Left forelimb (tissue), 1 donor: ENCODE results near the gene RBM39.
"Not testable (repeated sequence)": the region's sequence is repeated elsewhere in the genome, so short reads cannot be mapped to it uniquely, and the experiment has no call there.

Source experiments
- DNase-seq: peaks from one replicate; pipeline ENCODE4 v3.0.0-alpha.2; 2018; ENCODE audit warnings: low spot score

RBM39 gene

DNA sequence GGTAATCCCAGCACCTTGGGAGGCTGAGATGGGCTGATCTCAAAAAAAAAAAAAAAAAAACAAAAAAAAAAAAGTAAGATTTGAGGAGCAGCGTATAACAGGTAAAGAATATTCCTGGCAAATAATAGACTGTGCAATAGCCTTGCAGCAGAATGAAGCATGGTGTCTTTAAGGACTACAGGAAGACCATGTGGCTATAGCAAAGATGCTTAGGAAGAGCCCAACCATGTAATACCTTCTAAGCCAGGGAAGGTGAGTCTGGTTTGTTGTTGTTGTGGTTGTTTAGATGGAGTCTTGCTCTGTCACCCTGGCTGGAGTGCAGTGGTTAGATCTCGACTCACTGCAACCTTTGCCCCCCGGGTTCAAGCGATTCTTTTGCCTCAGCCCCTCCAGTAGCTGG, 14.3 kb upstream of the RBM39 start:
- DNase-seq = no peak

- DNase-seq = no peak
Measured at GRCh38 chr20:35750611-35751010, 8.6 kb upstream of the RBM39 start.

DNA sequence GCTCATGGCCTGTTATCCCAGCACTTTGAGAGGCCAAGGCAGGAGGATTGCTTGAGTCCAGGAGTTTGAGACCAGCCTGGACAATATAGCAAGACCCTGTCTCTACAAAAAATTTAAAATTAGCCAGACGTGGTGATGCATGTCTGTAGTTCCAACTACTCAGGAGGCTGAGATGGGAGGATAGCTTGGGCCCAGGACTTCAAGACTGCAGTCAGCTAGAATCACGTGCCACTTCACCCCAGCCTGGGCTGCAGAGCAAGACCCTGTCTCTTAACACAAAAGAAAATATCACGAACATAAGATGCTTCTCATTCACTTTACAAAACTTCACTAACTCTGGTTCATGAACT, 2.4 kb upstream of the RBM39 start:
- DNase-seq = not testable (repeated sequence)

DNA sequence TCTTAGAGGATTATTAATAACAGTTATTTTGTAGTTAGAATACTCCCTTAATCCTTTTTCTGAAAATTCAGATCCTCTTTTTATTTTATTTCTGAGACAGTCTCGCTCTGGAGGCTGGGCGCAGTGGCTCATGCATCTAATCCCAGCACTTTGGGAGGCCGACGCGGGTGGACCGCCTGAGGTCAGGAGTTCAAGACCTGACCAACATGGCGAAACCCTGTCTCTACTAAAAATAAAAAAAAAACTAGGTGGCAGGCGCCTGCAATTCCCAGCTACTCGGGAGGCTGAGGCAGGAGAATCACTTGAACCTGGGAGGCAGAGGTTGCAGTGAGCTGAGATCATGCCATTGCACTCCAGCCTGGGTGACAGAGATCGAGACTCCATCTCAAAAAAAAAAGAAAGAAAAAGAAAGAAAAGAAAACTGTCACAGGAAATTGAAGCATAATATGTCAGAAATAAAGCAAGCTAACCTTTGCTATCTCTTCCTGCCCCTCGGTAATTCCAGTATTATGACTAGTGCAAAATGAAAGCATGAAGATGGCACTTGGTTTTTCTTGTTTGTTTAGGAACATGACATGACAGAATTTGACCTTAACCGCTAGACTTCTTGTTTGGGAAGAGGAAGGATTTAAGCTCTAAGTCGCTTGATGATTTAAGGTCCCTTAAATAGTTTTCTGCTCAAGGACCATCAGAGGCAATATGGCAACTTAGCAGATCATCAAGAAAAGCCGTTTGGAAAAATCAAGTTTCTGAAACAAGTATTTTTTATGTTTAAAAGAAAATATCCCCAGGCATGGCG, 1.8 kb upstream of the RBM39 start:
- no peak for DNase-seq

DNA sequence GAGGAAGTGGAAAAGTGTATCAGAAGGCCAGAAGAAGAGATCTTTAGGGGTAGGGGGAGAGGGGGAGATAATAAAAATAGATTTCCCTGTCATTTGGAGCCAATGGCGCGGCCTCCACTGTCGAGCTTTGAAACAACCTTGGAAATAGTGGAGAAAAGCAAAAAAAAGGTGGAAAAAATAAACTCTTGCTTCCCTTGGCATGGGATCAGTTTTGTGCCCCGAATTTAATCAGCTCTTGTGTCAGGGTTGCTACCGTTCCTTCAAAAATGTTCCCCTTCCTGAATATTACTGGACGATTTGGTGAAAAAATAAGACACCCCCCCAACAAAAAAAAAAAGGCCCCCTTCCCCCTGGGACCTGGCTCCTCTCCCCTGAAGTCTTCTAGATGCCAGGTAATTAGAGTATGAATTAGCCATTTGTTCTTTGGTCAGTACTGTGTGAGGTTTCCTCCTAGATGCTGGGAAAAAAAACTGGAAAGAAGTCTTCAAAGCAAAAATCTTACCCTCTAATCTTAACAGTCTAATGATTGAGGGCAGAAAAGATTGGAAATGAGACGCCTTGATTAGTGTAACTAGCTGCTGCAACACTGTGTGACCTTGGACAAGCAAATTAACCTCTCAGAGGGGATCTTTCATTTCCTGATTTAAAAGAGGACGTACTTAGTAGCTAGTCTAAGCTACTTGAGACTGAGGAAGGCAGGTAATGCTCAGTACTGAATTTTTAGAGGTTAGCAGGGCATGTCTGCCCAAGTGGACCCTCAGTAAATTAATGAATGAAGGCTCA, 872 bp upstream of the RBM39 start:
- DNase-seq = no peak

DNA sequence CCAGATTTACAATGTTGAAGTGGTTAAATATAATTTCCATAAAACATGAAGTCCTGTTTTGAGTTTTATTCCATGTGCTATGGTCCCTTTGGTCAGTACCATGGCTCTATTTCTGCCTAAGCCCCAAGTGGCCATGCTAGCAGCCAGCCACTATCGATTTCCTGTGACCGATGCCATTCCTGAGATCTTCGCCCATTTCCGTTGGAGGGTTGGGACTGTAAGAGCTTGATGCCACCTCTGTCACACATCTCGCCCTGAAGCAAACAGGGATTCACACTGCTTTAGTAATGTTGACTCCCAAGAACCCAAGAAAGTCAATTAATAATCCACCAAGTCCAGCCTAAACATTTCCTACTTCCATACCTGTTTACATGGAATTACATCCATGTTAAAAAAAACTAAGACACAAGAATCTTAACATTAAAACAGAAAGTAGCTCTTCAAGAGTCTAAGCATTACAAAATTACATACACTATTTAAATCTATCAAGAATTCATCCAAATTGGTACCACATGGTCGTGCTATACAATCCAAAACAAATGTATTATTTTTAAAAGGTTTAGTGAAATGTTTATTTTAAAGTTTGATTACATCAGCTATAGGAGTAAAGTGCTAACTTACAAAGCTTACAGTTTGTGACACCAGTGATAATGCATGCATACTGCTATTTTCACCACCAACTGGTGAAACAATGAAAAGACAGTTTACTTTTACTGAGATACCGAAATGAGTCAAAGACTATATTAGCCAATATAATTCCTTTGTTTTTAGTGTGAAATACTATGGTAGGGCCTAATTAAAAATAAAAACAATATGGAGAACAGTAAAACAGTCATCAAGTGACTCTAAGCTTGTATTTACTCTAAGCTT, 2.5 kb downstream of the RBM39 start:
- DNase-seq = no peak

- DNase-seq = no peak
Measured at GRCh38 chr20:35738410-35739179, 3.5 kb downstream of the RBM39 start.

- no peak for DNase-seq
Measured at GRCh38 chr20:35737865-35738333, 4.2 kb downstream of the RBM39 start.

GRCh38 chr20:35735826-35736470, 6.1 kb downstream of the RBM39 start:
- no peak for DNase-seq

DNA sequence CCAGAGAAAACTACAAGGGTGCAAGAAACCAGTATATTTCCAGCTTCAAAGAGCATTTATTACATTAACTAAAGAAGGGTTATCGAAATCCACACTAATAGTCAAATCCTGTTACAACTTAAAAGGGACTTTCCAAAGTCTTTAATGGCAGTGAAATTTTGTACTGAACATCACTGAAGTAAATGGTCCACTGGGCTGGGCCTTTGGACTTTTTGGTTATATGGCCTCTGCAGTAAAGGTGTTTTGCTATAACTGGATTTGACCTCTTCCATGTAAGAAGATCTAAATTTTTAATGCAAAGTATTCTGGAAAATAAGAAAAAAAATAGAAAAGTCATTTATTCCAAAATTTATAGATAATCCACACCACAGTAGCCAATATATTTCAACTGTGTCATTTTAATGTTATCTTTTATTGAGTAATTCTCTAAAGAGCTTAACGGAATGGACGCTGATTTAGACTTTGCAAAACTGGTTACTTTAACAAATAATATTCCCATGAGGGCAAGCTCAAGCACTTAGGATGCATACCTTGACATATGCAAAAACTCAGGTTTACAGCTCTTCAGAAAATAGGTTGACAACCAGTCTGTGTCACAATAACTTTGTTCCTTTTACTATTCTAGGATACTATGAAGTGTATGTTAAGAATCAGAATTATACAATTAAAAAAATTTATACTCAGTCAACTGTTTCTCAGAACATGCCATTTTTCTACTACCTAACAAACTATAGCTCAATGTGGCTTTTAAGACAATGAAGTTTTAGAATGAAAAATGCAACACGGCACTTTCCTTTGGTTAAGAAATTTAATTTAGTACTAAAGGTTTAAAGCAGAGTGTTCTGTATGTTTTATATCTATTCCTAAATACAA, 7.0 kb downstream of the RBM39 start:
- no peak for DNase-seq

GRCh38 chr20:35734374-35734773, 7.7 kb downstream of the RBM39 start:
- DNase-seq = no peak

DNA sequence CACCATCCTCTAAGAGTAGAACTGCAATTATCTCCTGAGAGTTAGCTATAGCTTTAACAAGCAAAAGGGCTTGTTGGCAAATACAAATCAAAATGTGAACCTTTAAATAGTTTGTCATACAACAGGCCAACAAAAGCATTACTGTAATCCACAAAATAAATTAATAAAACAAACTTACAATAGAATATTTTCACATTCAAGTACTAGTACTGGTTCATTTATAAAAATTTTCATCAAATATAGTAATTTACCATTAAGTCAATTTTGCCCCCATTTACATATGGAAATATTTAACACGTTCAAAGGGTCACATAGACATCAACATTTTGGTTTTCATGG, 9.4 kb downstream of the RBM39 start:
- DNase-seq = no peak

DNA sequence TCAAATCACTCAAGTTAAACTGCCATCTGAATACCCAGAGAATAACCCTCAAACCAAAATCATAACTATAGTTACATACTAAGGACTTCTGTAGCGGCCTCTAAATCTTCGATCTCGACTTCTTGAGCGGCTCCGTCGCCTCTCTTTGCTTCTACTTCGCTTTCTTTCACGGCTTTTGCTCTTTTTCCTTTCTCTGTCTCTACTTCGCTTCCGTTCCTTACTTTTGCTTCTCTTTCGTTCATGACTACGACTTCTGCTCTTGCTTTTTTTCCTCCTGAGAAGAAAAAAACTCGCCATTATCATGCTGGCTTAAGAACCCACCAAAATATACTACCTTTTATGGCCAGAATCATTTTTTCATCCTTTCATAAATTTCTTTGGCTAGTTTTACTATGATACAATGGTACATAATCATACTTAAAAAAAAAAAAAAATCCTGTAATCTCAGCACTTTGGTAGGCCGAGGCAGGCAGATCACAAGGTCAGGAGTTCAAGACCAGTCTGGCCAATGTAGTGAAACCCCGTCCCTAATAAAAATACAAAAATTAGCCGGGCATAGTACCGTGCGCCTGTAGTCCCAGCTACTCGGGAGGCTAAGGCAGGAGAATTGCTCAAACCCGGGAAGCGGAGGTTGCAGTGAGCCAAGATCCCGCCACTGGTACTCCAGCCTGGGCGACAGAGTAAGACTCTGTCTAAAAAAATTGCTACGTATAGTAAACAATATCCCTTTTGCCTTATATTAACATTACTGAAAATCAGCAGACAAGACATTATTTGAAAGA, 10.0 kb downstream of the RBM39 start:
- no peak for DNase-seq

DNA sequence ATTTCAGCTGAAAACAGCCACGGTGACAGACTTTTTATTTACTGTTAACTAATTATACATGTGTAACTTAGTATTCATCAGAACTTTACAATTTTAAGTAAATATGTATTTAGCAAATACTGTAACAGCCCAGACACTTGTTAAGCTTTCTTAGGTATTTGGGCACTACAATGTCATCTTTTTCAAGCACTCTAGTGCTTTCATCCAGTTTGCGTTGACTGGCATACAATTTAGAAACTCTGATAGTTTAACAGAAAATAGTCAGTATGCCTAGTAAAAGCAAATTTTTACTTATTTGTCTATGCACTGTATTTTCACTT, 10.6 kb downstream of the RBM39 start:
- no peak for DNase-seq

GRCh38 chr20:35730583-35731468, 11.2 kb downstream of the RBM39 start:
- DNase-seq = no peak

DNA sequence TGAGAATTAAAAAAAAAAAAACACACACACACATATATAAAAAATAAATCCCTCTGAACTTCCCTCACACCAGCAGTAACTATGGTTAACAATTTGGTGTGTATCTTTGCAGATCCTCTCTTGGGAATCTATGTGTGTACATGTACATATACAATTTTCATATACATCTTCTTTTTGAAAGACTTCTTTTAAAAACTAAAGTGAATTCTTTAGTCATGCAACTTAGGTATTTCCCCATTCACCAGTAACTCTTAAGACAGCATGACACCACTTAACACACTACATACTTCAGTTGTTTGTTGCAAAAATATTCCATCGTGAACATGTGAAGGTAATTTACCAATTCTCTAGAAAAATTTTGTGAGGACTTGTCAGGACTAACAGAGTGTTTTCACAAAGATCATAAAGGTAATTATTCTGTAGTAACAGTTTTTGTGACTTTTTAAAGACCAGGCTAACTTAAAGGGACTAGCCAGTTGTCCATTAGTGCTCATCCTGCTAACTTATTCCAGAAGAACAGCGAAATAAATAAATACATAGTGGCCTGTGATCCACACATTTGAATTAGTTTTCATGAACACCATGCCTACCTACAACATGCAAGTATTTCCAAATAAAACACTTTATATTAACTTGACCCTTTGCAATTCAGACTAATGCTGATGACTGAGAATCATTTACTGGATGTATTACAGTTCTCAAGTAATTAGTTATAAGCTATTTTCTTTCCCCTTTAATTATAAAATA, 12.1 kb downstream of the RBM39 start:
- no peak for DNase-seq

GRCh38 chr20:35729283-35729807, 12.7 kb downstream of the RBM39 start:
- no peak for DNase-seq
